Measurements from ENCODE around the gene C6orf89.
"Not testable (repeated sequence)": the region's sequence is repeated elsewhere in the genome, so short reads cannot be mapped to it uniquely, and the experiment has no call there.

C6orf89 gene

GRCh38 chr6:36925809-36926208 lies 40.1 kb downstream of the C6orf89 start:
- no peak for DNase-seq

DNA sequence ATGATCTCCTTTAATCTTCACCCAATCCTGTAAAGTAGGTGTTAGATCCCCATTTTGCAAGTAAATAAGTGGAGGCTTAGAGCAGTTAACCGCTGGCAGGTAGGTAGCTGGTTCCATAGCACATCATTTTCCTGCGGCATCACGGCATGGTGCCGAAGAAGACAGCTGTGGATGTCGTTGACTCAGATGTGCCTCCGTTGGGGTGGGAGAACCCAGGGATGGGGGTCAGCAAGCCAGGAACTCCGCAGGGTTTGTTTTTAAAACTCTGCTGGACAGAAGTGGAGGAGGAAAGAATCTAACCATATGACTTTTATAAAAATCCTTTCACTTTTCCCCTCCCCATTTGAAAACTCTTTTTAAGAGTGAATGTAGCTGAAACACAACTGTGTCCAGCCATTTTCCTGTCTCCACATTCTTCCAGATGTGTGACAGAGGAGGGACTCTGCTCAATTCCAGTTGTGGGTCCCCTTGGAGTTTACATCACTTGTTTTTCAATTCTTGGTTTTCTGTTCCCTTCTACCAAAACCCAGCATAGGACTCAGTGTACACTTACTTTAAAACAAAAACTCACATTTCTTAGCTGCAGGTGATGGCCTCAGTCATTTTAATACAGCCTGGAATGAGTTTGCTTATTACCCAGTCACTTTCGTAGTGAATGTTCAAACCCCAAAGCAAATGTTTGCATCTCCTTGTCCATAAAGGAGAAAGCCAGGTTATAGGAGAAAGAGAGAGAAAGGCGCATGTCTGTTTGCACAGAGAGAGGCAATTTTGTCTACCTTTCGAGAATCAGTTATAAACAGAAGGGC lies 41.2 kb downstream of the C6orf89 start:
- DNase-seq = no peak

- no peak for DNase-seq
Measured at GRCh38 chr6:36927691-36928546, 42.2 kb downstream of the C6orf89 start.

DNA sequence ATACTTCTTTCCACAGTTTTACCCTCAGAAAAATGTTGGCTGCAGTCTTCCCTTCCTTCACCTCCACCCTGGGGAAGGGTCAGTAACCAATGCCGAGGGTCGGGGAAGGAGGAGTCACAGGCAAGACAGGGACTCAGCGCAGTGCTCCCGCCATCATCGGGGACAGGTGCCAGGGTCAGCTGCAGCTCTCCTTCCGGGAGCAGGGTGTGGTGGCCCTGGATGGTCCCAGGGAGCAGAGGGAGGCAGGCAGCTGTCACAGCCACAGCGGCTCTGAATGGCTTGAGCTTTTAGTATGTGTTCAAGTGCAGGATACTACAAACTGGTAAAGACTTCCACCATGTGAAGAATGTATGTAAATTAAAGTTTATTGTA lies 42.8 kb downstream of the C6orf89 start:
- DNase-seq = no peak

- no peak for DNase-seq
Measured at GRCh38 chr6:36929152-36929551, 43.4 kb downstream of the C6orf89 start.

- DNase-seq = no peak
Measured at GRCh38 chr6:36929607-36930006, 43.9 kb downstream of the C6orf89 start.

DNA sequence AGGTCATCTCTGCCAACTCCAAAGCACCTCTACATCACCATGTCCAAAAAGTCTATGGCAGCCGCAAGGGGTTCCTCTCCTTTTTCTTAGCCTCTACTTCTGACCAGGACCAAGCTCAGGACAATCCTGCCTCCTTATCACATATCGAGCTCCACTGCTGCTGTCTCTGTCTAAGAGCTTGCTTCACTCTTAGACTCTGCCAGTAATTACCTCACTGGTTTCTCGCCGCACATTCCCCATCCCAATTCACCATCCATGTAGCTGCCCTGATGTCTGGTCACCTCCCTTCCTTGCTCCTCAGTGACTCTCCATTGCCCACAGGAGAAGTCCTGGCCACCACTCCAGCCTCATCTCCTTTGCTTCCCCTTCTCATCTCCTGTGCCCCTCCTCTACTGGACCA lies 44.7 kb downstream of the C6orf89 start:
- DNase-seq = no peak

DNA sequence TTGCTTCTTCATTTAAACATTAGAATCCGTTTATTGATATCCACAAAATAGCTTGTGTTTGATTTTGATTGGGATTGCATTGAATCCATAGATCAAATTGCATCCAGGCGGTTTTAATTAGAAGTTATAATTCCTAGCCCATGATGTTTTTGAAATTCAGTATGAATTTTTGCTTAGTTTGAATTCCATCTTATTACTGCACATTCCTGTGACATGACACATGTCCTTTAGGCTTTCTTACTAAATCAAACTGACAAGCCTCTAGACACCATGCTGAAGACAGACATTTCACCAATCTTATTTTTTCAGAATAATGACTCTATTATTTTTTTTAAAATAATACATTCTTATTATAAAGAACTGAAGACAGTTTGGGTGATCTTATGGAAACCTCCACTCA lies 47.4 kb downstream of the C6orf89 start:
- DNase-seq = no peak

GRCh38 chr6:36933519-36933918 lies 47.8 kb downstream of the C6orf89 start:
- DNase-seq = no peak

DNA sequence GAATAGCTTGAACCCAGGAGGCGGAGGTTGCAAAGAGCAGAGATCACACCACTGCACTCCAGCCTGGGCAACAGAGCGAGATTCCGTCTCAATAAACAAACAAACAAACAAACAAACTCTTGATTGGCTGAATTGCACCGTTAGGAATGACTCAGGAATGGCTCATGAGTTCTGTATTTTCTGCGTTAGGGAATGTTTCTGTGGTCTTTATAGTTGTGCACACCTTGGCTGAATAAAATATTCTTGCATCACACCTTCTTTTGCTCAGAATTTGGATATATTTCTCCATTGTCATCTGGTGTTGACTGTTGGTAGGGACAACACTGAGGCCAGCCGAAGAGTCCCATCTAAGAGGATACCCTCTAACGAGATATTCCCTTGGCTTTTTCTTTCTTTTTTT lies 49.1 kb downstream of the C6orf89 start:
- DNase-seq = no peak

DNA sequence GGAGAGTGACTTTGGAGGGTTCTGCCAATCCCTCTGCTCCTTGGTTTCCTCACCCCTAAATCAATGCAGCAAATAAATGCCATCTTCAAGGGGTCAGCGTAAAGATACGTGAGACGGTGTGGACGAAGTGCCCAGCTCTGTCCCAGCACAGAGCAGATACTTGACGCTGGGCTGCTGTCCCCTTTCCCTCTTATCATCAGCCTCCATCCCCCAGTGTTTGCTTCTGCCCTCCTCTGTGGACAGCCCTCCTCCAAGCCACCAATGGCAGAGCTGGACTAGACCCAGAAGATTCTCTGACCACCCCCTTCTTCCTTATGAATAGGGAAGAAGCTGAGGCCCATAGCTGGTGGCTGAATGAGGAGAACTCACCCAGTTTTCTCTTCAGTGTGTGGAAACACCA lies 51.1 kb downstream of the C6orf89 start:
- no peak for DNase-seq

GRCh38 chr6:36937896-36938295 lies 52.1 kb downstream of the C6orf89 start:
- no peak for DNase-seq

DNA sequence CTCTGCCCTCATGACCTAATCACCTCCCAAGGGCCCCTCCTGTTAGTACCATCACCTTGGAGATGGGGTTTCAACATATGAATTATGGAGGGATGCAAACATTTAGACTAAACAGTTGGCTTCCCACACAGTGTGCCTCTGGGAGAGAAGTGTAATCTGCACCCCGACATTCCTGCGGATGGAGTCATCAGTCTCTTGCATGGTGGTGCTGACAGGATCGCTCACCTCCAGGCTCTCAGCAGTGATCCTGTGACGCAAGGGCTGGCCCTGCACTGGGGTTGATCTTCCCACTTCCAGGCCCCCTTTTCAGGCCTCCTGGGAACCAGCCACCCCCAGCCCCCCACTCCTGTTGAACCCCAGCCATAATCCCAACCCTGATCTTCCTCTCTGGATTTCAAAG lies 52.8 kb downstream of the C6orf89 start:
- no peak for DNase-seq

GRCh38 chr6:36939005-36939404 lies 53.3 kb downstream of the C6orf89 start:
- DNase-seq = not testable (repeated sequence)

- DNase-seq = no peak
Measured at GRCh38 chr6:36940027-36940426, 54.3 kb downstream of the C6orf89 start.

GRCh38 chr6:36941561-36941960 lies 55.8 kb downstream of the C6orf89 start:
- DNase-seq = not testable (repeated sequence)

- DNase-seq = not testable (repeated sequence)
Measured at GRCh38 chr6:36942329-36942728, 56.6 kb downstream of the C6orf89 start.

DNA sequence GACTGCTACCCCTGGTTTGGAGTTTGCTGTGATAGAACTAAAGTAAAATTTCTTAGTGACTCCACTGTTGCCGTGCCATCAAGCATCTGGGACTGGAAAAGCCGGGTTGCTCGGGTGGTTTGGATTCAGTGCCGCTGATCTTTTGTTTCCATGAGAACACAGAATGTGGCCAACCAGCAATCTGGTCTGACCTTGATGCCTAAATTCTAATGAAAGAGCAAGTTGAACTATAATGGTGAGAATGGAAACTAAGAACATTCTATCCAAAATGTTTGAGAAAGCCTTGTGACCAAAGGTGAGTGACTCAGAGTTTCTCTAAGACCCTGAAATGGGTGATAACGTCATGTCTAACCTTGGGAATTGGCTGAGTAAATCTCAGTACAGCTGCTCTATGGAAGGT lies 58.9 kb downstream of the C6orf89 start:
- no peak for DNase-seq

DNA sequence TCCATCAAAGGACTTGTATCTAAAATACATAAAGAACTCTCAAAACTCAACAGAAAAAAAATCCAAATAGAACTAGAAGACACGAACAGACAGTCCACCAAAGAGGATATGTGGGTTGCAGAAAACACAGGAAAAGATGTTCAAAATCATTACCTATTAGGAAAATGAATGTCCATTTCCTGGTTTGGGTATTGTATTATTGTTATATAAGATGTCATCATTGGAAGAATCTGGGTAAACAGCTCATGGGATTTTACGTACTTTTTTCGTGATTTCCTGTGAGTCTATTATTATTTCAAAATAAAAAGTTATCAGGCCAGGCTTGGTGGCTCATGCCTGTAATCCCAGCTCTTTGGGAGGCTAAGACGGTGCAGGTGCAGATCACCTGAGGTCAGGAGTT lies 59.5 kb downstream of the C6orf89 start:
- no peak for DNase-seq

- DNase-seq = no peak
Measured at GRCh38 chr6:36946526-36946925, 60.8 kb downstream of the C6orf89 start.

DNA sequence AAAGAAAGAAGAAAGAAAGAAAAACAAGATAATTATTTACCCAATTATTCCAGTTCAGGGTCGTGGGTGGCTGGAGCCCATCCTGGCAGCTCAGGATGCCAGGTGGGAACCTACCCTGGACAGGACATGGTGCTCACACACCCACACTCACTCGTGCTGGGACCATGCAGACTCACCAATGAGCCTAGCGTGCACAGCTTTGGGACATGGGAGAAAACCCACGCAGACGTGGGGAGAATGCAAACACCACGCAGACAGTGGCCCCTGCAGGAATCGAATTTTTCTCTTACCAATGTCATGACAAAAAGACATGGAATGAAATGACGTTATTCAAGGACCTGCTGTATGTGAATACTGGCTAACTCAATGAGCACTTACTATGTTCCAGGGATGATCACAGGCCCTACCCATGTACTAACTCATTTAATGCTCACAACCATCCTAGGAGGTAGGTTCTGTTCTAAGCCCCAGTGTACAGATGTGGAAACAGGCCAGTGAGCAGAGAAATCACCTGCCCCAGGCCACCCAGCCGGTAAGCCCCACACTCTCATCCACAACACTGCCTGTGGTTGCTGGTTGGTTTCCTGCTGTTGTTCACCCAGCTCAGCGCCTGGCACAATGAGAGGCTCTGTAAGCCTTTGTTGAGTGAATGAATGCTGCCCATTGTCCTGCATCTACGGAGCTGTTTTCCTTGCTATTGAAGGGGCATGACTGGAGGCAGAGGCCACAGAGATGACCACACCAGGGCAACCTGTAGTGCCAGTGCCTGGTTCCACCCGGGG lies 62.0 kb downstream of the C6orf89 start:
- peak; percentile 29 for DNase-seq

- DNase-seq = not testable (repeated sequence)
Measured at GRCh38 chr6:36949076-36949475, 63.3 kb downstream of the C6orf89 start.

DNA sequence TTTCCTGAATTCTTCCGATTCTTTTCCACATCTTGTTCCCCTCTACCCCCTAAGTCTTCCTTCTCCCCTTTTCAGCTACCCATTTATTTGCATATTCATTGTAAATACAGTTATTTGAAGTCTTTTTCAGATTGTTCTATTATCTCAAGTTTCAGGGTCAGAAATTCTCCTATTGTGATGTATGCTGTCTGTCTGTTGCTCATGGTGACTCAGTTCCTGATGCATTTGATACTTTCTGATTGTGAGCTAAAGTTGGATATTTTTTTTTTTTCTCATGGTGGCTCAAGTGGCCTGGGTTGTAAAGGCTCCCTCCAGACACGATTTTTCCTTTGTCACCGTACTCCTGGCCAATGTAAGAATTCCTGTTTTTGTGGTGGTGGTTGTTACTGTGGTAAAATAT lies 63.9 kb downstream of the C6orf89 start:
- DNase-seq = no peak

Measured in T-helper 9 cell (primary cell).